ENCODE measurements around the gene TXNDC5. TPM values are rescaled to one million over a fixed set of nuclear protein-coding genes. Genes with fewer than 3 reads are reported as not detected.

The TXNDC5 gene
- total RNA-seq, 2 donors from 2014 or later = 123 to 128 TPM

DNA sequence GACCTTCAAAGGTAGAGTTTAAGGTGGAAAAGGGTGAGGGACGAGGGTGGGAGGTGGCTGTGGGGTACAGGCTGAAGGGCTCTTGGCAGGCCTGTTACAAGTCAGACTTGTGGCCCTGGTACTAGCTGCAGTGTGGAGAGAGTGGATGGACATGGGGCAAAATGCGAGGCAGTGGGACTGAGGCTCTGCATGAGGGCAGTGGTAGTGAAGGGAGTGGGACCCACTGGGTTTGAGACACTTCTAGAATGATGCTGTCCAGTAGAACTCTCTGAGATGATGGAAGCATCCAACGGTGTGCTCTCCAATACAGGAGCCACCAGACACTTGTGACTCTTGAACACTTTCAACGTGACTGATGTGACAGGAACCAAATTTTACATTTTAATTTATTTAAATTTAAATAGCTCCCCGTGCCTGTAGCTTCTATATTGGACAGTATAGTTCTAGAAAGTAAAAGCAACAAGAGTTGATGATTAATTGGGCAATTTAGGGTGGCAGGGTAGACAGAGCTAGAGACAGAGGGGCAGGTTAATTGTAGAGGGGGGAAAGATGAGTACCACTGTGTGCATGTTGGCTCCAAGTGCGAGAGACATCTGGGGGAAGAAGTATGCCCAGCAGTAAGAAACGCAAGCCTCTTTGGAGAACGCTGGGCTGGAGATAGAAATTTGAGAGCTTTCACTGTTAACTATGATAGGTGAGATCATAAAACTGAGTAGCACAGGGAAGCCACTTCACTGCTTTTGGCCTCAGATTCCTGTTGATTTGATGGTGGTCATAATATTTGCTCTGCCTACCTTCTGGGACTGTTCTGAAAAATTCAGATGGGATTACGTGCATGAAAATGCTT is 77.5 kb downstream of the TXNDC5 start:
- no peak for TF ChIP-seq POLR2A (IDR thresholded peaks at IDR 0.05)
- TF ChIP-seq POLR2AphosphoS5 (IDR thresholded peaks at IDR 0.05) = no peak
- TF ChIP-seq, protein P1, sequence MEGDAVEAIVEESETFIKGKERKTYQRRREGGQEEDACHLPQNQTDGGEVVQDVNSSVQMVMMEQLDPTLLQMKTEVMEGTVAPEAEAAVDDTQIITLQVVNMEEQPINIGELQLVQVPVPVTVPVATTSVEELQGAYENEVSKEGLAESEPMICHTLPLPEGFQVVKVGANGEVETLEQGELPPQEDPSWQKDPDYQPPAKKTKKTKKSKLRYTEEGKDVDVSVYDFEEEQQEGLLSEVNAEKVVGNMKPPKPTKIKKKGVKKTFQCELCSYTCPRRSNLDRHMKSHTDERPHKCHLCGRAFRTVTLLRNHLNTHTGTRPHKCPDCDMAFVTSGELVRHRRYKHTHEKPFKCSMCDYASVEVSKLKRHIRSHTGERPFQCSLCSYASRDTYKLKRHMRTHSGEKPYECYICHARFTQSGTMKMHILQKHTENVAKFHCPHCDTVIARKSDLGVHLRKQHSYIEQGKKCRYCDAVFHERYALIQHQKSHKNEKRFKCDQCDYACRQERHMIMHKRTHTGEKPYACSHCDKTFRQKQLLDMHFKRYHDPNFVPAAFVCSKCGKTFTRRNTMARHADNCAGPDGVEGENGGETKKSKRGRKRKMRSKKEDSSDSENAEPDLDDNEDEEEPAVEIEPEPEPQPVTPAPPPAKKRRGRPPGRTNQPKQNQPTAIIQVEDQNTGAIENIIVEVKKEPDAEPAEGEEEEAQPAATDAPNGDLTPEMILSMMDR (IDR thresholded peaks at IDR 0.05) = no peak

More for the DNA sequence above, 77.5 kb downstream of the TXNDC5 start:
- no peak overlapping the region for H3K4me3 ChIP-seq
- H3K9me3 ChIP-seq = no peaks in the 10 kb centered on the region
- H3K27ac ChIP-seq = no peak overlapping the region
- H3K4me1 ChIP-seq (replicated peaks) = no peaks in the 10 kb centered on the region
- WGBS = 60% methylated on average over 9 of the region's 9 CpGs
- no peak for DNase-seq (ENCODE audit: low spot score)
- no peaks in the 10 kb centered on the region for H3K36me3 ChIP-seq
- intact Hi-C loops (cut with DNase I) = no loop called here
- no peaks in the 10 kb centered on the region for H3K27me3 ChIP-seq (replicated peaks; ENCODE audit: insufficient read depth)

Other genes with a start within 250 kb of the TXNDC5 start
- 10 to 100 TPM in 1 of 2 donors, under 1 TPM in 1; 0.36 to 10.2 TPM for gene BMP6, start 184.7 kb downstream of the TXNDC5 start, total RNA-seq
- gene BLOC1S5, start 153.6 kb upstream of the TXNDC5 start, total RNA-seq = 10 to 100 TPM in 1 of 2 donors, 1 to 10 TPM in 1; 9.5 to 13.0 TPM
- gene EEF1E1, start 191.8 kb upstream of the TXNDC5 start, total RNA-seq = 10 to 100 TPM; 23.1 TPM

All from prostate gland (tissue), 2 donors.